SK-N-SH (cell line): ENCODE measurements around the gene CRISPLD2. TPM values are rescaled to one million over a fixed set of nuclear protein-coding genes. Genes with fewer than 3 reads are reported as not detected.

ENCODE experiments used
- CTCF ChIA-PET: fragments of 300-600, 350-600 bp; formaldehyde crosslinking; extraction: SDS; loops from one replicate; lab custom pipeline; 2021; lab: Yijun Ruan, JAX
- POLR2A ChIA-PET: fragments of 350-600 bp; sonication (Branson Sonifier 250); formaldehyde crosslinking; extraction: SDS; loops from one replicate; lab custom pipeline; 2020; ENCODE audit warnings: antibody characterized with exemption, inconsistent platforms; lab: Yijun Ruan, JAX
- DNase-seq: peaks from one replicate; pipeline ENCODE4 v3.0.0; 2012
- H2AFZ ChIP-seq: fragments of 200-600 bp; sonication (generic); 2 replicates; pipeline ENCODE4 v1.8.1; 2016; ENCODE audit warnings: antibody characterized with exemption, mild to moderate bottlenecking, low read depth
- H3F3A ChIP-seq: fragments of 200-600 bp; sonication (generic); replicated peaks from 2 replicates; pipeline ENCODE3; 2016; ENCODE audit warnings: antibody characterized with exemption, mild to moderate bottlenecking; ENCODE audit not compliant: insufficient read depth
- H3K27ac ChIP-seq, 2 experiments: fragments of 200-500 bp in 1 of 2; fragments of 200-600 bp in 1 of 2; sonication (Bioruptor generic) in 1 of 2; sonication (generic), shearing (Covaris generic) in 1 of 2; 2 replicates each; pipeline versions ENCODE4 v1.5.1 to v1.6.1; 2014 to 2016; ENCODE audit warnings: low read depth in 2 of 2, inconsistent platforms in 1 of 2, low read length in 1 of 2, mild to moderate bottlenecking in 1 of 2, mixed read lengths in 1 of 2
- H3K27me3 ChIP-seq: fragments of 200-600 bp; sonication (generic), shearing (Covaris generic); 2 replicates; pipeline ENCODE4 v1.6.1; 2016; ENCODE audit warnings: mixed run types; ENCODE audit not compliant: insufficient read depth
- H3K36me3 ChIP-seq, 2 experiments: fragments of 200-500 bp in 1 of 2; fragments of 200-600 bp in 1 of 2; sonication (Bioruptor generic) in 1 of 2; sonication (generic) in 1 of 2; replicated peaks in 1 of 2; 2 replicates each; pipeline versions ENCODE3 to v1.5.1; 2014 to 2016; ENCODE audit warnings: low read length in 1 of 2, mild to moderate bottlenecking in 1 of 2; ENCODE audit not compliant: insufficient read depth in 2 of 2, control insufficient read depth in 1 of 2
- H3K4me1 ChIP-seq, 2 experiments: fragments of 200-500 bp in 1 of 2; fragments of 200-600 bp in 1 of 2; sonication (Bioruptor generic) in 1 of 2; sonication (generic), shearing (Covaris generic) in 1 of 2; 2 replicates each; pipeline versions ENCODE4 v1.5.1 to v1.6.1; 2014 to 2016; ENCODE audit warnings: low read depth in 1 of 2, low read length in 1 of 2, mixed run types in 1 of 2; ENCODE audit not compliant: insufficient read depth in 2 of 2, control insufficient read depth in 1 of 2
- H3K4me2 ChIP-seq: fragments of 200-600 bp; sonication (generic), shearing (Covaris generic); 2 replicates; pipeline ENCODE4 v1.6.1; 2017; ENCODE audit warnings: mixed run types
- H3K4me3 ChIP-seq, 2 experiments: fragments of 200-500 bp in 1 of 2; fragments of 200-600 bp in 1 of 2; sonication (Bioruptor generic) in 1 of 2; sonication (generic), shearing (Covaris generic) in 1 of 2; 2 replicates each; pipeline versions ENCODE4 v1.5.1 to v1.8.1; 2014 to 2016; ENCODE audit warnings: low read depth in 2 of 2, inconsistent platforms in 1 of 2, low read length in 1 of 2, mild to moderate bottlenecking in 1 of 2, mixed read lengths in 1 of 2, moderate library complexity in 1 of 2
- H3K79me2 ChIP-seq: fragments of 200-600 bp; sonication (generic); 2 replicates; pipeline ENCODE4 v1.8.1; 2017; ENCODE audit warnings: mild to moderate bottlenecking; ENCODE audit not compliant: insufficient read depth
- H3K9ac ChIP-seq: fragments of 200-600 bp; sonication (generic); 2 replicates; pipeline ENCODE4 v1.6.1; 2017; ENCODE audit warnings: mixed run types
- H3K9me2 ChIP-seq: fragments of 200-600 bp; sonication (generic); 2 replicates; pipeline ENCODE4 v1.6.1; 2017; ENCODE audit warnings: mixed run types
- H3K9me3 ChIP-seq: fragments of 200-600 bp; sonication (generic); 2 replicates; pipeline ENCODE4 v1.6.1; 2017; ENCODE audit warnings: mixed run types, mild to moderate bottlenecking, moderate library complexity
- H4K20me1 ChIP-seq: fragments of 200-600 bp; sonication (generic); 2 replicates; pipeline ENCODE4 v1.6.1; 2017; ENCODE audit warnings: mild to moderate bottlenecking, mixed run types; ENCODE audit not compliant: insufficient read depth
- CHD2 ChIP-seq: fragments of 150-350 bp; IDR thresholded peaks from 2 replicates; pipeline ENCODE4 v1.6.1; 2018; ENCODE audit warnings: low read length; ENCODE audit not compliant: partially characterized antibody
- CTCF ChIP-seq: fragments of 200-600 bp; sonication (generic); IDR thresholded peaks from 2 replicates; pipeline ENCODE4 v1.6.1; 2017; ENCODE audit warnings: antibody characterized with exemption, mild to moderate bottlenecking, moderate library complexity
- EP300 ChIP-seq, 2 experiments: IDR thresholded peaks; 2 replicates each; pipeline versions ENCODE4 v1.4.0 to v1.6.1; 2012; ENCODE audit warnings: borderline replicate concordance in 1 of 2, low read depth in 1 of 2, low read length in 1 of 2
- FOXJ3 ChIP-seq: sonication (generic); formaldehyde crosslinking; IDR thresholded peaks from 2 replicates; pipeline ENCODE4 v1.5.1; 2020; ENCODE audit warnings: mild to moderate bottlenecking, missing genetic modification reagents
- MEF2A ChIP-seq: IDR thresholded peaks from 2 replicates; pipeline ENCODE4 v1.4.0; 2012; ENCODE audit warnings: low read depth, borderline replicate concordance
- NFIC ChIP-seq: IDR thresholded peaks from 2 replicates; pipeline ENCODE4 v1.4.0; 2012; ENCODE audit warnings: borderline replicate concordance
- NRF1 ChIP-seq: IDR thresholded peaks from 2 replicates; pipeline ENCODE4 v1.6.1; 2012; ENCODE audit warnings: low read depth, mild to moderate bottlenecking, low read length
- POLR2AphosphoS5 ChIP-seq: IDR thresholded peaks from 2 replicates; pipeline ENCODE4 v1.6.1; 2012; ENCODE audit warnings: low read depth, low read length
- REST ChIP-seq: IDR thresholded peaks from 2 replicates; pipeline ENCODE4 v1.6.1; 2012; ENCODE audit warnings: mild to moderate bottlenecking, low read depth, low read length, moderate library complexity
- RXRA ChIP-seq: IDR thresholded peaks from 2 replicates; pipeline ENCODE4 v1.4.0; 2012; ENCODE audit warnings: low read depth, mild to moderate bottlenecking, borderline replicate concordance
- TAF1 ChIP-seq: IDR thresholded peaks from 2 replicates; pipeline ENCODE4 v1.6.1; 2012; ENCODE audit warnings: low read depth, mild to moderate bottlenecking, low read length, moderate library complexity, borderline replicate concordance
- TCF12 ChIP-seq: IDR thresholded peaks from 2 replicates; pipeline ENCODE4 v1.4.0; 2012
- USF1 ChIP-seq: IDR thresholded peaks from 2 replicates; pipeline ENCODE4 v1.4.0; 2012; ENCODE audit warnings: low read depth, borderline replicate concordance
- USF2 ChIP-seq: fragments of 150-350 bp; IDR thresholded peaks from 2 replicates; pipeline ENCODE4 v1.6.1; 2017; ENCODE audit warnings: antibody characterized with exemption, low read length, low read depth, borderline replicate concordance
- YY1 ChIP-seq: IDR thresholded peaks from 2 replicates; pipeline ENCODE4 v1.4.0; 2012; ENCODE audit warnings: low read depth, mild to moderate bottlenecking
- WGBS: methylation state at CpG from one replicate; pipeline ENCODE4 v1.1.6; 2017; ENCODE audit warnings: low lambda C conversion rate; 5-methylcytosine and 5-hydroxymethylcytosine counted together
- polyA plus RNA-seq, 3 experiments: library from polyadenylated mRNA; depleted of rRNA; stranded (reverse); fragments of >200 nt; gene quantifications; 2 replicates each; pipeline ENCODE4 v1.2.3, GENCODE V29; 2012
- TF ChIP-seq, protein P1 (sequence below): fragments of 150-350 bp; IDR thresholded peaks from 2 replicates; pipeline ENCODE4 v1.6.1; 2016; ENCODE audit warnings: mild to moderate bottlenecking, low read depth, low read length
- TF ChIP-seq, protein P2 (sequence below): IDR thresholded peaks from 2 replicates; pipeline ENCODE4 v1.4.0; 2012; ENCODE audit warnings: low read depth
- TF ChIP-seq, protein P3 (sequence below): IDR thresholded peaks from 2 replicates; pipeline ENCODE4; 2012

The CRISPLD2 gene
- polyA plus RNA-seq, 1 of the 3 experiments (the other 2 are of a cell fraction), result 6.3 TPM

- DNase-seq, result no peak
- POLR2A ChIA-PET, result no interaction called here
- Histone ChIP-seq H3K36me3 (peaks cover 49 to 62% of the 10 kb centered on the region in 2 experiments), H3K4me1 (no peaks in the 10 kb centered on the region), H2AFZ (no peak overlapping the region), H3K79me2 (no peaks in the 10 kb centered on the region), H3K9me3 (no peaks in the 10 kb centered on the region), H3K4me3 (no peak overlapping the region), H3K27me3 (no peaks in the 10 kb centered on the region), H3K4me2 (no peak overlapping the region), H4K20me1 (no peaks in the 10 kb centered on the region), H3K9me2 (no peaks in the 10 kb centered on the region), H3F3A (no peaks in the 10 kb centered on the region), H3K27ac (no peak overlapping the region), H3K9ac (no peak overlapping the region)
- CTCF ChIA-PET, result interaction anchor here (1.1 to 3.6 kb wide), 3 partner anchors 22 to 266 kb away, joined by 3 to 11 read pairs (median 6); no protein-coding TSS in a partner anchor
- TF ChIP-seq, protein P1, sequence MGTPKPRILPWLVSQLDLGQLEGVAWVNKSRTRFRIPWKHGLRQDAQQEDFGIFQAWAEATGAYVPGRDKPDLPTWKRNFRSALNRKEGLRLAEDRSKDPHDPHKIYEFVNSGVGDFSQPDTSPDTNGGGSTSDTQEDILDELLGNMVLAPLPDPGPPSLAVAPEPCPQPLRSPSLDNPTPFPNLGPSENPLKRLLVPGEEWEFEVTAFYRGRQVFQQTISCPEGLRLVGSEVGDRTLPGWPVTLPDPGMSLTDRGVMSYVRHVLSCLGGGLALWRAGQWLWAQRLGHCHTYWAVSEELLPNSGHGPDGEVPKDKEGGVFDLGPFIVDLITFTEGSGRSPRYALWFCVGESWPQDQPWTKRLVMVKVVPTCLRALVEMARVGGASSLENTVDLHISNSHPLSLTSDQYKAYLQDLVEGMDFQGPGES, result no peak
- TF ChIP-seq, protein P2, sequence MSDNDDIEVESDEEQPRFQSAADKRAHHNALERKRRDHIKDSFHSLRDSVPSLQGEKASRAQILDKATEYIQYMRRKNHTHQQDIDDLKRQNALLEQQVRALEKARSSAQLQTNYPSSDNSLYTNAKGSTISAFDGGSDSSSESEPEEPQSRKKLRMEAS, result no peak
- TF ChIP-seq EP300 (IDR thresholded peaks at IDR 0.05; ENCODE audit: borderline replicate concordance in 1 of 2, low read depth in 1 of 2, low read length in 1 of 2), result no peak
- TF ChIP-seq USF2, result no peak
- no peak for TF ChIP-seq USF1
- TF ChIP-seq MEF2A, result no peak
- no peak for TF ChIP-seq CHD2
- TF ChIP-seq TAF1, result no peak
- no peak for TF ChIP-seq YY1
- TF ChIP-seq REST, result no peak
- no peak for TF ChIP-seq POLR2AphosphoS5
- no peak for TF ChIP-seq CTCF
- TF ChIP-seq, protein P3, sequence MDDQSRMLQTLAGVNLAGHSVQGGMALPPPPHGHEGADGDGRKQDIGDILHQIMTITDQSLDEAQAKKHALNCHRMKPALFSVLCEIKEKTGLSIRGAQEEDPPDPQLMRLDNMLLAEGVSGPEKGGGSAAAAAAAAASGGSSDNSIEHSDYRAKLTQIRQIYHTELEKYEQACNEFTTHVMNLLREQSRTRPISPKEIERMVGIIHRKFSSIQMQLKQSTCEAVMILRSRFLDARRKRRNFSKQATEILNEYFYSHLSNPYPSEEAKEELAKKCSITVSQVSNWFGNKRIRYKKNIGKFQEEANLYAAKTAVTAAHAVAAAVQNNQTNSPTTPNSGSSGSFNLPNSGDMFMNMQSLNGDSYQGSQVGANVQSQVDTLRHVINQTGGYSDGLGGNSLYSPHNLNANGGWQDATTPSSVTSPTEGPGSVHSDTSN, result no peak
- no peak for TF ChIP-seq NRF1
- TF ChIP-seq TCF12, result no peak
- no peak for TF ChIP-seq FOXJ3 (CRISPR knock-in tag)
- no peak for TF ChIP-seq NFIC
- TF ChIP-seq RXRA, result no peak
- 100% methylated on average over 2 of the region's 5 CpGs for WGBS
These were observed 42.4 kb upstream of the CRISPLD2 start for GRCh38 chr16:84777435-84777834.
